ENCODE measurements around the gene NDEL1. TPM values are rescaled to one million over a fixed set of nuclear protein-coding genes. Genes with fewer than 3 reads are reported as not detected.

NDEL1 gene
- total RNA-seq, 6 experiments from 2014 or later: 22.2 to 34.9 (median 28.4) TPM

GRCh38 chr17:8482546-8482945 is 46.9 kb downstream of the NDEL1 start:
- Histone ChIP-seq H3K4me3 (no peak overlapping the region), H3K27me3 (no peaks in the 10 kb centered on the region), H3K27ac (no peak overlapping the region), H3K9me3 (no peaks in the 10 kb centered on the region), H3K4me1 (peaks cover 0 to 11% (median 3%) of the 10 kb centered on the region in 4 donors), H3K36me3 (peaks cover 0 to 25% (median 10%) of the 10 kb centered on the region in 4 donors)
- peak in 1 of 3 donors; percentile 23 for DNase-seq
- no peak for ATAC-seq
- WGBS (ENCODE audit: insufficient coverage, low coverage, low lambda C conversion rate, missing lambda C conversion rate): 95% methylated on average over 4 of the region's 5 CpGs
- TF ChIP-seq CTCF (IDR thresholded peaks at IDR 0.05) (no peak), POLR2A (IDR thresholded peaks at IDR 0.05) (no peak)
- intact Hi-C loops (cut with DNase I): no loop called here

GRCh38 chr17:8484465-8484864 is 48.8 kb downstream of the NDEL1 start:
- Histone ChIP-seq H3K36me3 (peaks cover 0 to 22% (median 10%) of the 10 kb centered on the region in 4 donors), H3K4me3 (no peak overlapping the region), H3K27me3 (no peaks in the 10 kb centered on the region), H3K4me1 (no peaks in the 10 kb centered on the region), H3K27ac (no peak overlapping the region), H3K9me3 (no peaks in the 10 kb centered on the region)
- no peak for TF ChIP-seq POLR2A (IDR thresholded peaks at IDR 0.05)
- no peak for TF ChIP-seq CTCF (IDR thresholded peaks at IDR 0.05)
- ATAC-seq (no peak), DNase-seq (no peak)
- intact Hi-C loops (cut with DNase I): no loop called here
- WGBS (ENCODE audit: insufficient coverage, low coverage, low lambda C conversion rate, missing lambda C conversion rate): 92% methylated on average over 1 of the region's 1 CpG

DNA sequence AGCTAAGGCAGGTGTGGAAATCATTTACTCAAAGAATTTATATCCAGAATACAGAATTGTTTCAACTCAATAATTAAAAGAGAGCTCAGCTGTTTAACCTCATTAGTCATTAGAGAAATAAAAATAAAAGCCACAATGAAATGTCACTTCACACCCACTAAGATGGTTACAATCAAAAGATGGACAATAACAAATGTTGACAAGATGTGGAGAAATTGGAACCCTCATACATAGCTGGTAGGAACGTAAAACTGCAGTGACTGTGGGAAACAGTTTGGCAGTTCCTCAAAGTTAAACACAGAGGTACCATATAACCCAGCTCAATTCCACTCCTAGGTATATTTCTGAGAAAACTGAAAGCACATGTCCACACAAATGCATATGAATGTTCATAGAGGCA is 49.8 kb downstream of the NDEL1 start:
- no peak for DNase-seq
- 100% methylated on average over 1 of the region's 1 CpG for WGBS (ENCODE audit: insufficient coverage, low coverage, low lambda C conversion rate, missing lambda C conversion rate)
- Histone ChIP-seq H3K4me1 (no peaks in the 10 kb centered on the region), H3K27ac (no peak overlapping the region), H3K27me3 (no peaks in the 10 kb centered on the region), H3K36me3 (peaks cover 0 to 26% (median 9%) of the 10 kb centered on the region in 4 donors), H3K4me3 (no peak overlapping the region), H3K9me3 (no peaks in the 10 kb centered on the region)
- no peak for ATAC-seq
- no peak for TF ChIP-seq CTCF (IDR thresholded peaks at IDR 0.05)
- no peak for TF ChIP-seq POLR2A (IDR thresholded peaks at IDR 0.05)
- intact Hi-C loops (cut with DNase I): no loop called here

DNA sequence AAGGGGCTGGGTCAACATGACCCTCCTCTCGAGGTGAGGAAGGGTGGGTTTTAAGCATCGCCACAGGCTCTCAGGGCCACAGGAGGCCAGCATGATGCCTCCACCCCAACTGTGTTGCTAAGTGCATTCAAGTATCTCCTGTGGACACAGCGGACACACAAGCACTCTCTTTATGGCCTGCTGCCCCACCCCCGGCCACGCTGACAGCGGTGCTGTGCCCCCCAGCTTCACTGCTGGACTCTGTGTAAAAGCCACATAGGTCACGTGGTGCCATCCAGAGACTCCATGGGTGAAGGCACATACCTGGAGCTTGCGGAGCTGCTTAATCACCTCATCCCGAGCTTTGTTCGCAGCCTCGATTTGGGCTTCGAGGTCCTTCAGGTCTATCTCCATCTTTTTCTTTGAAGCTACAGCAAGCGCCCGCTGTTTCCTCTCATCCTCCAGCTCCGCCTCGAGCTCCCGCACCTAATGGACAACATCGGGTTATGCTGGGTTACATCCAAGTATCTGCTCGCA is 51.5 kb downstream of the NDEL1 start:
- Histone ChIP-seq H3K27me3 (no peaks in the 10 kb centered on the region), H3K36me3 (peaks cover 0 to 33% (median 9%) of the 10 kb centered on the region in 4 donors), H3K4me3 (no peak overlapping the region), H3K9me3 (no peaks in the 10 kb centered on the region), H3K4me1 (no peaks in the 10 kb centered on the region), H3K27ac (no peak overlapping the region)
- TF ChIP-seq CTCF (IDR thresholded peaks at IDR 0.05) (no peak), POLR2A (IDR thresholded peaks at IDR 0.05) (no peak)
- intact Hi-C loops (cut with DNase I): no loop called here
- DNase-seq (peak in 1 of 3 donors; percentile 32), ATAC-seq (no peak)
- WGBS (ENCODE audit: insufficient coverage, low coverage, low lambda C conversion rate, missing lambda C conversion rate): 76% methylated on average over 5 of the region's 19 CpGs

DNA sequence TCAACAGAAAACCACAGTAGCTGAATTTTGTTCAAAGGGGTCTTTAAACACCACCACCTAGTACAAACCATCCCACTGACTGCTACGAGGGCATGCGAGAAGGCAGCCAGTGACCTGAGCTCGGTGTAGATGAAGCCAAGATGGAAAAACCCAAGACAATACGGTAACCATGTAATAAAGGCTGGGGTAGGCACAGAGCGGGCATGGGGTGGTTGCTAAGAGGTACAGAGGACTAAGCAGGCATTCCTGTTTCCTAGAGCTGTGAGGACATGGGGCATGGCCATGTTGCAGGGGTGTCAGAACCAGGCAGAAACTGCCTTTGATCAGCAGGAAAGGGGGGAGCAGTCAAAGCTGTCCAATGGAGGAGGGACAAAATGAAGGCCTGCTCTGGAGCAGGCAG is 52.1 kb downstream of the NDEL1 start:
- ATAC-seq (no peak), DNase-seq (no peak)
- Histone ChIP-seq H3K36me3 (peaks cover 0 to 36% (median 9%) of the 10 kb centered on the region in 4 donors), H3K27me3 (no peaks in the 10 kb centered on the region), H3K9me3 (no peaks in the 10 kb centered on the region), H3K4me1 (no peaks in the 10 kb centered on the region), H3K4me3 (no peak overlapping the region), H3K27ac (no peak overlapping the region)
- 92% methylated on average over 4 of the region's 5 CpGs for WGBS (ENCODE audit: insufficient coverage, low coverage, low lambda C conversion rate, missing lambda C conversion rate)
- TF ChIP-seq CTCF (IDR thresholded peaks at IDR 0.05): no peak
- no peak for TF ChIP-seq POLR2A (IDR thresholded peaks at IDR 0.05)
- intact Hi-C loops (cut with DNase I): no loop called here

Data from right lobe of liver (tissue), 6 donors.